SK-N-SH (cell line): ENCODE results near the gene RPGRIP1L. TPM values are rescaled to one million over a fixed set of nuclear protein-coding genes. Genes with fewer than 3 reads are reported as not detected.

Source experiments
- CTCF ChIA-PET: fragments of 300-600, 350-600 bp; formaldehyde crosslinking; extraction: SDS; loops from one replicate; lab custom pipeline; 2021; lab: Yijun Ruan, JAX
- POLR2A ChIA-PET: fragments of 350-600 bp; sonication (Branson Sonifier 250); formaldehyde crosslinking; extraction: SDS; loops from one replicate; lab custom pipeline; 2020; ENCODE audit warnings: antibody characterized with exemption, inconsistent platforms; lab: Yijun Ruan, JAX
- DNase-seq: peaks from one replicate; pipeline ENCODE4 v3.0.0; 2012
- H2AFZ ChIP-seq: fragments of 200-600 bp; sonication (generic); 2 replicates; pipeline ENCODE4 v1.8.1; 2016; ENCODE audit warnings: antibody characterized with exemption, mild to moderate bottlenecking, low read depth
- H3F3A ChIP-seq: fragments of 200-600 bp; sonication (generic); replicated peaks from 2 replicates; pipeline ENCODE3; 2016; ENCODE audit warnings: antibody characterized with exemption, mild to moderate bottlenecking; ENCODE audit not compliant: insufficient read depth
- H3K27ac ChIP-seq, 2 experiments: fragments of 200-500 bp in 1 of 2; fragments of 200-600 bp in 1 of 2; sonication (Bioruptor generic) in 1 of 2; sonication (generic), shearing (Covaris generic) in 1 of 2; 2 replicates each; pipeline versions ENCODE4 v1.5.1 to v1.6.1; 2014 to 2016; ENCODE audit warnings: low read depth in 2 of 2, inconsistent platforms in 1 of 2, low read length in 1 of 2, mild to moderate bottlenecking in 1 of 2, mixed read lengths in 1 of 2
- H3K27me3 ChIP-seq: fragments of 200-600 bp; sonication (generic), shearing (Covaris generic); 2 replicates; pipeline ENCODE4 v1.6.1; 2016; ENCODE audit warnings: mixed run types; ENCODE audit not compliant: insufficient read depth
- H3K36me3 ChIP-seq, 2 experiments: fragments of 200-500 bp in 1 of 2; fragments of 200-600 bp in 1 of 2; sonication (Bioruptor generic) in 1 of 2; sonication (generic) in 1 of 2; replicated peaks in 1 of 2; 2 replicates each; pipeline versions ENCODE3 to v1.5.1; 2014 to 2016; ENCODE audit warnings: low read length in 1 of 2, mild to moderate bottlenecking in 1 of 2; ENCODE audit not compliant: insufficient read depth in 2 of 2, control insufficient read depth in 1 of 2
- H3K4me1 ChIP-seq, 2 experiments: fragments of 200-500 bp in 1 of 2; fragments of 200-600 bp in 1 of 2; sonication (Bioruptor generic) in 1 of 2; sonication (generic), shearing (Covaris generic) in 1 of 2; 2 replicates each; pipeline versions ENCODE4 v1.5.1 to v1.6.1; 2014 to 2016; ENCODE audit warnings: low read depth in 1 of 2, low read length in 1 of 2, mixed run types in 1 of 2; ENCODE audit not compliant: insufficient read depth in 2 of 2, control insufficient read depth in 1 of 2
- H3K4me2 ChIP-seq: fragments of 200-600 bp; sonication (generic), shearing (Covaris generic); 2 replicates; pipeline ENCODE4 v1.6.1; 2017; ENCODE audit warnings: mixed run types
- H3K4me3 ChIP-seq, 2 experiments: fragments of 200-500 bp in 1 of 2; fragments of 200-600 bp in 1 of 2; sonication (Bioruptor generic) in 1 of 2; sonication (generic), shearing (Covaris generic) in 1 of 2; 2 replicates each; pipeline versions ENCODE4 v1.5.1 to v1.8.1; 2014 to 2016; ENCODE audit warnings: low read depth in 2 of 2, inconsistent platforms in 1 of 2, low read length in 1 of 2, mild to moderate bottlenecking in 1 of 2, mixed read lengths in 1 of 2, moderate library complexity in 1 of 2
- H3K79me2 ChIP-seq: fragments of 200-600 bp; sonication (generic); 2 replicates; pipeline ENCODE4 v1.8.1; 2017; ENCODE audit warnings: mild to moderate bottlenecking; ENCODE audit not compliant: insufficient read depth
- H3K9ac ChIP-seq: fragments of 200-600 bp; sonication (generic); 2 replicates; pipeline ENCODE4 v1.6.1; 2017; ENCODE audit warnings: mixed run types
- H3K9me2 ChIP-seq: fragments of 200-600 bp; sonication (generic); 2 replicates; pipeline ENCODE4 v1.6.1; 2017; ENCODE audit warnings: mixed run types
- H3K9me3 ChIP-seq: fragments of 200-600 bp; sonication (generic); 2 replicates; pipeline ENCODE4 v1.6.1; 2017; ENCODE audit warnings: mixed run types, mild to moderate bottlenecking, moderate library complexity
- H4K20me1 ChIP-seq: fragments of 200-600 bp; sonication (generic); 2 replicates; pipeline ENCODE4 v1.6.1; 2017; ENCODE audit warnings: mild to moderate bottlenecking, mixed run types; ENCODE audit not compliant: insufficient read depth
- CHD2 ChIP-seq: fragments of 150-350 bp; IDR thresholded peaks from 2 replicates; pipeline ENCODE4 v1.6.1; 2018; ENCODE audit warnings: low read length; ENCODE audit not compliant: partially characterized antibody
- ELF1 ChIP-seq: IDR thresholded peaks from 2 replicates; pipeline ENCODE4 v1.4.0; 2012
- FOSL2 ChIP-seq: IDR thresholded peaks from 2 replicates; pipeline ENCODE4 v1.4.0; 2012; ENCODE audit warnings: low read depth, mild to moderate bottlenecking, moderate library complexity, borderline replicate concordance
- FOXM1 ChIP-seq: IDR thresholded peaks from 2 replicates; pipeline ENCODE4 v1.4.0; 2012; ENCODE audit warnings: low read depth, mild to moderate bottlenecking
- JUND ChIP-seq: IDR thresholded peaks from 2 replicates; pipeline ENCODE4 v1.4.0; 2012
- MXI1 ChIP-seq: IDR thresholded peaks from 2 replicates; pipeline ENCODE4 v1.6.1; 2012; ENCODE audit warnings: mild to moderate bottlenecking, low read depth, low read length, improper control_type of control experiment
- NFIC ChIP-seq: IDR thresholded peaks from 2 replicates; pipeline ENCODE4 v1.4.0; 2012; ENCODE audit warnings: borderline replicate concordance
- NRF1 ChIP-seq: IDR thresholded peaks from 2 replicates; pipeline ENCODE4 v1.6.1; 2012; ENCODE audit warnings: low read depth, mild to moderate bottlenecking, low read length
- POLR2AphosphoS5 ChIP-seq: IDR thresholded peaks from 2 replicates; pipeline ENCODE4 v1.6.1; 2012; ENCODE audit warnings: low read depth, low read length
- RCOR1 ChIP-seq: fragments of 150-350 bp; IDR thresholded peaks from 2 replicates; pipeline ENCODE4 v1.6.1; 2017; ENCODE audit warnings: antibody characterized with exemption, low read length
- RFX5 ChIP-seq: IDR thresholded peaks from 2 replicates; pipeline ENCODE4 v1.6.1; 2012; ENCODE audit warnings: mild to moderate bottlenecking, improper control_type of control experiment, low read length
- SMC3 ChIP-seq: IDR thresholded peaks from 2 replicates; pipeline ENCODE4 v1.6.1; 2012; ENCODE audit warnings: low read depth, low read length, improper control_type of control experiment
- TEAD4 ChIP-seq: IDR thresholded peaks from 2 replicates; pipeline ENCODE4 v1.4.0; 2012; ENCODE audit warnings: mild to moderate bottlenecking, borderline replicate concordance; ENCODE audit not compliant: insufficient read depth
- USF1 ChIP-seq: IDR thresholded peaks from 2 replicates; pipeline ENCODE4 v1.4.0; 2012; ENCODE audit warnings: low read depth, borderline replicate concordance
- YY1 ChIP-seq: IDR thresholded peaks from 2 replicates; pipeline ENCODE4 v1.4.0; 2012; ENCODE audit warnings: low read depth, mild to moderate bottlenecking
- ZBTB33 ChIP-seq: IDR thresholded peaks from 2 replicates; pipeline ENCODE4 v1.4.0; 2012; ENCODE audit warnings: low read depth, borderline replicate concordance
- WGBS: methylation state at CpG from one replicate; pipeline ENCODE4 v1.1.6; 2017; ENCODE audit warnings: low lambda C conversion rate; 5-methylcytosine and 5-hydroxymethylcytosine counted together
- polyA plus RNA-seq, 3 experiments: library from polyadenylated mRNA; depleted of rRNA; stranded (reverse); fragments of >200 nt; gene quantifications; 2 replicates each; pipeline ENCODE4 v1.2.3, GENCODE V29; 2012
- TF ChIP-seq, protein P1 (sequence below): fragments of 150-350 bp; IDR thresholded peaks from 2 replicates; pipeline ENCODE4 v1.6.1; 2017; ENCODE audit warnings: antibody characterized with exemption, low read length, low read depth, borderline replicate concordance
- TF ChIP-seq, protein P2 (sequence below): IDR thresholded peaks from 2 replicates; pipeline ENCODE4; 2012

RPGRIP1L gene
- polyA plus RNA-seq, 1 of the 3 experiments (the other 2 are of a cell fraction): 5.7 TPM

GRCh38 chr16:53737552-53737951 is 33.9 kb upstream of the RPGRIP1L start:
- Histone ChIP-seq H3K9me2 (no peaks in the 10 kb centered on the region), H3K9ac (no peak overlapping the region), H2AFZ (no peak overlapping the region), H4K20me1 (peaks cover 2% of the 10 kb centered on the region; the same call in 1 of the 2 replicates), H3K27me3 (no peaks in the 10 kb centered on the region), H3K9me3 (no peaks in the 10 kb centered on the region), H3K4me1 (peaks cover 0 to 2% of the 10 kb centered on the region in 2 experiments; a peak in 3 of 4 replicates), H3K79me2 (peaks cover 33% of the 10 kb centered on the region; the same call in 1 of the 2 replicates), H3K27ac (no peak overlapping the region), H3F3A (no peaks in the 10 kb centered on the region), H3K4me3 (no peak overlapping the region), H3K4me2 (no peak overlapping the region), H3K36me3 (no peaks in the 10 kb centered on the region)
- CTCF ChIA-PET: no interaction called here
- WGBS: 96% methylated on average over 5 of the region's 5 CpGs
- POLR2A ChIA-PET: no interaction called here
- TF ChIP-seq CHD2 (no peak), POLR2AphosphoS5 (no peak), MXI1 (no peak), YY1 (no peak), FOXM1 (no peak), USF1 (no peak), RFX5 (no peak), JUND (no peak), ELF1 (no peak), SMC3 (no peak), NRF1 (no peak), ZBTB33 (no peak), RCOR1 (no peak), NFIC (no peak), TEAD4 (no peak), FOSL2 (no peak)
- TF ChIP-seq, protein P1, sequence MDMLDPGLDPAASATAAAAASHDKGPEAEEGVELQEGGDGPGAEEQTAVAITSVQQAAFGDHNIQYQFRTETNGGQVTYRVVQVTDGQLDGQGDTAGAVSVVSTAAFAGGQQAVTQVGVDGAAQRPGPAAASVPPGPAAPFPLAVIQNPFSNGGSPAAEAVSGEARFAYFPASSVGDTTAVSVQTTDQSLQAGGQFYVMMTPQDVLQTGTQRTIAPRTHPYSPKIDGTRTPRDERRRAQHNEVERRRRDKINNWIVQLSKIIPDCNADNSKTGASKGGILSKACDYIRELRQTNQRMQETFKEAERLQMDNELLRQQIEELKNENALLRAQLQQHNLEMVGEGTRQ: no peak
- TF ChIP-seq, protein P2, sequence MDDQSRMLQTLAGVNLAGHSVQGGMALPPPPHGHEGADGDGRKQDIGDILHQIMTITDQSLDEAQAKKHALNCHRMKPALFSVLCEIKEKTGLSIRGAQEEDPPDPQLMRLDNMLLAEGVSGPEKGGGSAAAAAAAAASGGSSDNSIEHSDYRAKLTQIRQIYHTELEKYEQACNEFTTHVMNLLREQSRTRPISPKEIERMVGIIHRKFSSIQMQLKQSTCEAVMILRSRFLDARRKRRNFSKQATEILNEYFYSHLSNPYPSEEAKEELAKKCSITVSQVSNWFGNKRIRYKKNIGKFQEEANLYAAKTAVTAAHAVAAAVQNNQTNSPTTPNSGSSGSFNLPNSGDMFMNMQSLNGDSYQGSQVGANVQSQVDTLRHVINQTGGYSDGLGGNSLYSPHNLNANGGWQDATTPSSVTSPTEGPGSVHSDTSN: no peak
- TF ChIP-seq, all 33 proteins: peak for 0
- no peak for DNase-seq
